Measurements from ENCODE around the gene ADARB1.
"Not testable (repeated sequence)": the region's sequence is repeated elsewhere in the genome, so short reads cannot be mapped to it uniquely, and the experiment has no call there.

ADARB1 gene

DNA sequence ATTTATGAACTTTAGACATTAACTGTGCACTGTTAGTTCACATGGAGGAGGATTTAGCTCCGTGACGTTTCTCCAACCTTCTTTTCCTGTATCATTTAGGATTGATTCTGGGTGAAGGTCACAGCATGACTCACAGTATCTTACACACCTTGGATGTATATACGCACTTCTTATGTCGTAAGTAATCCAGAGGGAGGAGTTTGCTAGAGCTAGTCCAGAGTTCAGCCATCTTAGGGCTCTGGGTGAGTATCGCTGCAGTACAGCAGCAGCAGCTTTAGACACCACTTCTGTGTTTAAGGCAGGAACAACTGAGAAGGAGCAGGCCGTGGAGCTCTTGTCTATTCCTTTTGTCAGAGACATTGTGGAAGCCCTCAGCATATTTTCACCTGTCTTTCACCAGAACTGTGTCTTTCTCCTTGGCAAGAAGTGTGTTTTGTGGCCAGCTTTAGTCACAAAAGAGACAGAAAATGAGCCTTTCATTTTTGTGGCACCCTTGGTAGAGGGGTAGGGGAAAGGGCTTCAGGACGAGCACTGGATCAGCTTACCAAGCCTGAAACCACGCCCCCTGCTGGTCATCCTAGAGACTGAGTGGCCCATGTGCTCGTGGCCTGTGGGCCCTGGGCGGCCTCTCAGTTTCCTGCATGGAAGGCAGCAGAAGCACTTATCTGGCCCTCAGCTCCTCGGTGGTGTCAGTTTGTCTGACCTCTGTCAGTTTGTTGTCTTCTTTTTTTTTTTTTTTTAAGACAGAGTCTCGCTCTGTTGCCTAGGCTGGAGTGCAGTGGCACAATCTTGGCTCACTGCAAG, 64.0 kb downstream of the ADARB1 start:
- Histone ChIP-seq H3K36me3 (ENCODE audit: insufficient read depth, insufficient read length, low read length) (peaks cover 17% of the 10 kb centered on the region), H3K4me3 (ENCODE audit: insufficient read length, low read depth) (no peak overlapping the region), H3K4me1 (ENCODE audit: insufficient read depth, insufficient read length) (peaks cover 9% of the 10 kb centered on the region), H3K9ac (ENCODE audit: insufficient read length, low read depth) (no peak overlapping the region), H3K27me3 (ENCODE audit: insufficient read depth, insufficient read length) (no peaks in the 10 kb centered on the region), H3K9me3 (ENCODE audit: insufficient read depth, low read length) (no peaks in the 10 kb centered on the region)
- peak; percentile 90 for DNase-seq (ENCODE audit: low read depth, low spot score)
- TF ChIP-seq SUZ12 (IDR thresholded peaks at IDR 0.05; ENCODE audit: extremely low read depth, insufficient read depth, insufficient read length) (no peak), ZNF274 (IDR thresholded peaks at IDR 0.05; ENCODE audit: low read depth, low read length) (no peak), YY1 (IDR thresholded peaks at IDR 0.05; ENCODE audit: insufficient read depth, insufficient read length) (no peak)

DNA sequence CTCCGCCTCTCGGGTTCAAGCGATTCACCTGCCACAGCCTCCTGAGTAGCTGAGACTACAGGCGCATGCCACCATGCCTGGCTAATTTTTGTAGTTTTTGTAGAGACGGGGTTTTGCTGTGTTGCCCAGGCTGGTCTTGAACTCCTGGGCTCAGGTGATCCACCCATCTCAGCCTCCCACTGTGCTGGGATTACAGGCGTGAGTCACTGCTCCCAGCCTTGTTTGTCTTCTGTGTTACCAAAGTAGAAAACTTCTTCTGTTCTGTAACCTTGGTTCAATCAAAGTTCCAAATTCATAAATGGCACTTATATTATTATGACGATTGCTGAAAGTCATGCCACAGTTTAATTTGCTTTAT, 64.6 kb downstream of the ADARB1 start:
- not testable (repeated sequence) for DNase-seq (ENCODE audit: low read depth, low spot score); H3K4me1 ChIP-seq (ENCODE audit: insufficient read depth, insufficient read length); H3K9me3 ChIP-seq (ENCODE audit: insufficient read depth, low read length); H3K27me3 ChIP-seq (ENCODE audit: insufficient read depth, insufficient read length); H3K4me3 ChIP-seq (ENCODE audit: insufficient read length, low read depth); H3K9ac ChIP-seq (ENCODE audit: insufficient read length, low read depth)
- H3K36me3 ChIP-seq (ENCODE audit: insufficient read depth, insufficient read length, low read length) = peaks cover 19% of the 10 kb centered on the region

DNA sequence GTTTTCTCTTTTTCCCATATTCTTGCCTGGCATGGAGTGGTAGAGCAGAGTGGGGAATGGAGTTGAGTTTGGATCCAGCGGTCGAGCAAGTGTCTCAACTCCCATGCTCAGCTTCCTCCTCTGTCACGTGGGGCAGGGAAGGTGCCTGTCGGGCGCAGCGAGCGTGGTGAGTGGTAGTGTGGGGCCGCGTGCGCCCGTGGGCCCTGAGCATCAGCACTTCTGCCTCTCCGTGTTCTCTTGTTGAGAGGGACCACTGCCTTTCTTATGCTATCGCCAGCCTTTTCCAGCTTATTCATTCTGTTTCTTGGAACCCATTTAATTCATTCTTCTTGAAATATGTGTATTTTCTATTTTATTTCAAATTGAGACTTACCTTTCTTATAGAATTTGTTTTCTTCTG, 65.1 kb downstream of the ADARB1 start:
- peaks cover 9% of the 10 kb centered on the region for H3K4me1 ChIP-seq (ENCODE audit: insufficient read depth, insufficient read length)
- H3K27me3 ChIP-seq (ENCODE audit: insufficient read depth, insufficient read length) = no peaks in the 10 kb centered on the region

DNA sequence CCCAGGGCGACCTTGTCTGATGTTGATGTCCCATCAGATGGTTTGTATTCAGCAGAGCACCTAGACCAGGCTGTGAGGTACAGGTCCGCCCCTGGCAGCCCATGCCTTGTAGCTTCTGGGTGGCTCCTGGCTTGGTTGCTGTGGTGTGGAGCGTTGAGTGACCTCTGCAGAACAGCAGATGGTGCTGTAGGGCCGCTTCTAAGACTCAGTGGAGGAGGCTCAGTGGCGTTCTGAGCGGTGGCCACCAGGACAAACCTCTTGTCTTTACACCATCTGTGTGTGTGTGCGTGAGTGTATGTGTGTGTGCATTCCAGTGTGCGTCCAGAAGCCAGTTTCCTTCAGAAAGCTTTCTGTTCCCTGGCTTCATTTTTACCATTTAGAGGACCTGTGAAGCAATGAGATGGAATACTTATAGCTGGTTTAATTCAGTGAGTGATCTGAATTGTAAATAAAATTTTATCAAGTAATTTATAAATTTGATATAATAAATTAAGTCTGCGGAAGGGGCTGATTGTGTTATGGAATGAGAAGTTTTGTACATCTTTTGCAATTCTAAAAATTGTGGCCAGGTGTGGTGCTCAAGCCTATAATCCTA, 66.1 kb downstream of the ADARB1 start:
- H3K4me1 ChIP-seq (ENCODE audit: insufficient read depth, insufficient read length) = peaks cover 9% of the 10 kb centered on the region
- no peak overlapping the region for H3K4me3 ChIP-seq (ENCODE audit: insufficient read length, low read depth)
- no peak overlapping the region for H3K9ac ChIP-seq (ENCODE audit: insufficient read length, low read depth)
- no peaks in the 10 kb centered on the region for H3K27me3 ChIP-seq (ENCODE audit: insufficient read depth, insufficient read length)
- no peaks in the 10 kb centered on the region for H3K9me3 ChIP-seq (ENCODE audit: insufficient read depth, low read length)
- H3K36me3 ChIP-seq (ENCODE audit: insufficient read depth, insufficient read length, low read length) = peaks cover 21% of the 10 kb centered on the region
- TF ChIP-seq SUZ12 (IDR thresholded peaks at IDR 0.05; ENCODE audit: extremely low read depth, insufficient read depth, insufficient read length) (no peak), YY1 (IDR thresholded peaks at IDR 0.05; ENCODE audit: insufficient read depth, insufficient read length) (no peak), ZNF274 (IDR thresholded peaks at IDR 0.05; ENCODE audit: low read depth, low read length) (no peak)
- DNase-seq (ENCODE audit: low read depth, low spot score) = peak; percentile 95

More for the DNA sequence above, 65.1 kb downstream of the ADARB1 start:
- H3K9me3 ChIP-seq (ENCODE audit: insufficient read depth, low read length) = no peaks in the 10 kb centered on the region
- no peak overlapping the region for H3K9ac ChIP-seq (ENCODE audit: insufficient read length, low read depth)
- no peak for DNase-seq (ENCODE audit: low read depth, low spot score)
- peaks cover 20% of the 10 kb centered on the region for H3K36me3 ChIP-seq (ENCODE audit: insufficient read depth, insufficient read length, low read length)
- no peak for TF ChIP-seq YY1 (IDR thresholded peaks at IDR 0.05; ENCODE audit: insufficient read depth, insufficient read length)
- TF ChIP-seq SUZ12 (IDR thresholded peaks at IDR 0.05; ENCODE audit: extremely low read depth, insufficient read depth, insufficient read length) = no peak
- TF ChIP-seq ZNF274 (IDR thresholded peaks at IDR 0.05; ENCODE audit: low read depth, low read length) = no peak
- H3K4me3 ChIP-seq (ENCODE audit: insufficient read length, low read depth) = no peak overlapping the region

DNA sequence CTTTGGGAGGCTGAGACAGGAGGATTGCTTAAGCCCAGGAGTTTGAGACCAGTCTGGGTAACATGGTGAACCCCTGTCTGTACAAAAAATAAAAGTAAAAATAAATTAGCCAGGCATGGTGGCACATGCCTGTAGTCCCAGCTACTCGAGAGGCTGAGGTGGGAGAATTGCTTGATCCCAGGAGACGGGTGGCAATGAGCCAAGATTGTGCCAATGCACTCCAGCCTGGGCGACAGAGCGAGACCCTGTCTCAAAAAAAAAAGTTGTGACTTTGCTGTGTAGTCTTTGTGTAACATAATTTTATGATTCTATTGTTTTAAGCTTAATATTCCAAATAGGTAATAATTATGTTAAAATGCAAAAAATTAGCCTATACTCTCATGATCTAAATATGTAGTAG, 66.6 kb downstream of the ADARB1 start:
- not testable (repeated sequence) for H3K9ac ChIP-seq (ENCODE audit: insufficient read length, low read depth); DNase-seq (ENCODE audit: low read depth, low spot score); H3K4me3 ChIP-seq (ENCODE audit: insufficient read length, low read depth); H3K9me3 ChIP-seq (ENCODE audit: insufficient read depth, low read length); H3K27me3 ChIP-seq (ENCODE audit: insufficient read depth, insufficient read length); H3K4me1 ChIP-seq (ENCODE audit: insufficient read depth, insufficient read length)
- H3K36me3 ChIP-seq (ENCODE audit: insufficient read depth, insufficient read length, low read length) = peaks cover 26% of the 10 kb centered on the region

DNA sequence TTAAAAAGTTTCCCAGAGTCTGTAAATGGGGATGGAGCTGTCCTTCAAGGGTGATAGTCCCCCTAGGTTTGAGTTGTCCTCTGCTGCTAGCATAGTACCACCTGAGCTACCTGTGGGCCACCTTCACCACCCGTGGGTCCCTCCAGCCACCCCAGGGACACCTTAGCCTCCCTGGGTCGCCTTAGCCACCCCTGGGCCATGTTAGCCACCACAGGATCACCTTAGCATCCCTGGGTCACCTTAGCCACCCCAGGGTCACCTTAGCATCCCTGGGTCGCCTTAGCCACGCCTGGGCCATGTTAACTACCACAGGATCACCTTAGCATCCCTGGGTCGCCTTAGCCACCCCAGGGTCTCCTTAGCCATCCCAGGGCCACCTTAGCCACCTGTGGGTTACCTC, 67.1 kb downstream of the ADARB1 start:
- TF ChIP-seq SUZ12 (IDR thresholded peaks at IDR 0.05; ENCODE audit: extremely low read depth, insufficient read depth, insufficient read length) (no peak), YY1 (IDR thresholded peaks at IDR 0.05; ENCODE audit: insufficient read depth, insufficient read length) (no peak), ZNF274 (IDR thresholded peaks at IDR 0.05; ENCODE audit: low read depth, low read length) (no peak)
- no peak overlapping the region for H3K9ac ChIP-seq (ENCODE audit: insufficient read length, low read depth)
- H3K4me1 ChIP-seq (ENCODE audit: insufficient read depth, insufficient read length) = peaks cover 9% of the 10 kb centered on the region
- H3K27me3 ChIP-seq (ENCODE audit: insufficient read depth, insufficient read length) = no peaks in the 10 kb centered on the region
- no peaks in the 10 kb centered on the region for H3K9me3 ChIP-seq (ENCODE audit: insufficient read depth, low read length)
- DNase-seq (ENCODE audit: low read depth, low spot score) = no peak
- H3K36me3 ChIP-seq (ENCODE audit: insufficient read depth, insufficient read length, low read length) = peaks cover 30% of the 10 kb centered on the region
- no peak overlapping the region for H3K4me3 ChIP-seq (ENCODE audit: insufficient read length, low read depth)

DNA sequence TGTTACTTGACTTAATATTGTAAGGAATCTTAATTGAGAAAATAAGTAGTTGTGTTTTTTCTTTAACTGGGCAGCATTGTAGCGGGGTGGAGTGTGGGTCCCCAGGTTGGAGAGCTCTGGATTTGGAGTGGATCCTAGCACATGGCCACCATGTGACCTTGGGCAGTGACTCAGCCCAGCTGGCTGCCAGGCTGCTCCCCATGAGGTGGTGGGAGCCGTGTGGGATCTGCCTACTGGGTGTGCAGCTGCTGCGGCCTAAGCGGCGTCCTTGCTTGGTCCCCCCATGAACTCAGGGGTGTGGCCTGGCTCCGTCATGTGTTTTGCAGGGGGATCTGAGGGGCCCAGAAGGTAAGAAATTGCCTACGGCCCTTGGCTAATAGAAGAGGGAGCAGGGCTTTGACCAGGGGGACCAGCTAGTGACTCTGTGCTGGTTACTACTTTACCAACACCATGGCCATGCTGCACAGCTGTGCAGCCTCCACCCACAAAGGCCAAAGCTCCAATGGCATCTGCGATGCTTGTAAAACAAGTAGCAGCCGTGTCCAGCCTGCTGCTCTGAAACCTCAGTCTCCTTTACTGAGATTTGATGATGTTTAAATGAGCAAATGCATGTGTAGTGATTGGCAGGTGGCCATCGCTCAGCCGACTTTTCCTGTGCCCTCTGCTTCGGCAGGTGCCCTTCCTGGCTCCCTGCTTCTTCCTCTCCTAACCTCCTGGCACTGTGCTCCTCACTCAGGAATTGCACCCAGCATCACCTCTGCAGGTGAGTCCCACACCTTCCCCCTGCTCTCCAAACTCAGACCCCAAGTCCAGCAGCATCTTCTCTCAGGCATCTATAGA, 68.3 kb downstream of the ADARB1 start:
- no peak for TF ChIP-seq SUZ12 (IDR thresholded peaks at IDR 0.05; ENCODE audit: extremely low read depth, insufficient read depth, insufficient read length)
- no peak for TF ChIP-seq YY1 (IDR thresholded peaks at IDR 0.05; ENCODE audit: insufficient read depth, insufficient read length)
- no peak for TF ChIP-seq ZNF274 (IDR thresholded peaks at IDR 0.05; ENCODE audit: low read depth, low read length)
- peaks cover 34% of the 10 kb centered on the region for H3K36me3 ChIP-seq (ENCODE audit: insufficient read depth, insufficient read length, low read length)
- no peak overlapping the region for H3K4me3 ChIP-seq (ENCODE audit: insufficient read length, low read depth)
- H3K9ac ChIP-seq (ENCODE audit: insufficient read length, low read depth) = no peak overlapping the region
- no peaks in the 10 kb centered on the region for H3K27me3 ChIP-seq (ENCODE audit: insufficient read depth, insufficient read length)
- DNase-seq (ENCODE audit: low read depth, low spot score) = no peak
- peaks cover 14% of the 10 kb centered on the region for H3K4me1 ChIP-seq (ENCODE audit: insufficient read depth, insufficient read length)
- no peaks in the 10 kb centered on the region for H3K9me3 ChIP-seq (ENCODE audit: insufficient read depth, low read length)

Data from NT2/D1 (cell line).